ELR (cell line): ENCODE data around the gene LEPR.
"Not testable (repeated sequence)": the region's sequence is repeated elsewhere in the genome, so short reads cannot be mapped to it uniquely, and the experiment has no call there.

Source experiments
- DNase-seq: peaks from one replicate; pipeline ENCODE4 v3.0.0-alpha.2; 2015; ENCODE audit warnings: low read depth

Gene LEPR

DNA sequence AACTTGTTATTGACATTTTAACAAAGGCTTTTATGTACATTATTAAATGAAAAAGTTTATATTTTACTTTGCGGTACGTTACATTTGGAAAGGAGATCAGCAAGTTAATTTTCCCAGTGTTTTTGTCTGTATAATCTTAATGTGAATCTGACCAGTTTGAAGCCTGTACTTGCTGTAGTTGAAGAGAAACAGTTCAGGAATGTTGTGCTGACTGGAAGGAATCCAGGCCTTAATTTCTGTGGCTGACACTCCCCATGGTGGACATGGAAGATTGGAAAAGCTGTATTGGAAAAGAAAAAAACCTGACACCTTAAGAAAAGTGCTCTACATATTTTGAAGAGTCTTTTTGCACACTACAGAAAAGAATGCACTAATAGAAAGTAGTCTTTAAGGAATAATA, 15.5 kb downstream of the LEPR start:
- no peak for DNase-seq

DNA sequence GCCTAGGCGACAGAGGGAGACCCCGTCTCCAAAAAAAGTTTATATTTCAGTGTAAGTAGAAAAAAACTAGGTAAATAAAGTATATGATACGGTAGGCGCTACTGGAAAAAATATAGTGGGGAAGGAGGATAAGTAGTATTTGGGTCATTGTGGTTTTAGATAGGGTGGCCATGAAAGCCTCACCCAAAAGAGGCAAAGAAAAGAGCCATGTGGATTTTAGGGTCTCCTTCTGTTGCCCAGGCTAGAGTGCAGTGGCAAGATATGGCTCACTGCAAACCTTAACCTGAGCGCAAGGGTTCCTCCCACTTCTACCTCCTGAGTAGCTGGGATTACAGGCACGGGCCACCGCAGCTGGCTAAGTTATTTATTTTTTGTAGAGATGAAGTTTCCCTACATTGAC, 17.1 kb downstream of the LEPR start:
- DNase-seq: no peak

DNA sequence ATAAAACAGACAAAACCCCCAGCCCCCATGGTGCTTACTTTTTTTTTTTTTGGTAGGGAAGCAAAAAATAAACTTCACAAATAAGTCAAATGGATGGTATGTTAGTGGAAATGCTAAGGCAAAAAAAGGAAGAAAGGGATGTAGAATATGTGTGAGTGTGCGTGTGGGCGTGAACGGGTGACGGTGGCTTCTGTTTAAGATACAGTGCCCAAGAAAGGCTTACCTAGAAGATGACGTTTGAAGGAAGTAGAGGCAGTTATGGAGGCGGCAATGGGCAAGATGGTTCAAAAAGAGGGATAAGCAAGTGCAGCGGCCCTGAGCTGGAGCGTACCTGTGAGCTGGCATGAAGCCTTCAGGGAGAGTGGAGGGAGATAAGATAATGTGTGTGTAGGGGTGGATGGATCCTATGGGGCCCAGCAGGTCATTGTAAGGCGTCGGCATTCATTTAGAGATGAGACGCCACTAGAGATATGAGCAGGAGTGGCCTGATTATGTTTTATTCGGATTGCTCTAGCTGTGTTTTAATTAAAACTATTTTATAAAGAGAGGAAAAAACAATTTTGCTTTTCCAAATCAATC, 19.9 kb downstream of the LEPR start:
- DNase-seq: no peak

DNA sequence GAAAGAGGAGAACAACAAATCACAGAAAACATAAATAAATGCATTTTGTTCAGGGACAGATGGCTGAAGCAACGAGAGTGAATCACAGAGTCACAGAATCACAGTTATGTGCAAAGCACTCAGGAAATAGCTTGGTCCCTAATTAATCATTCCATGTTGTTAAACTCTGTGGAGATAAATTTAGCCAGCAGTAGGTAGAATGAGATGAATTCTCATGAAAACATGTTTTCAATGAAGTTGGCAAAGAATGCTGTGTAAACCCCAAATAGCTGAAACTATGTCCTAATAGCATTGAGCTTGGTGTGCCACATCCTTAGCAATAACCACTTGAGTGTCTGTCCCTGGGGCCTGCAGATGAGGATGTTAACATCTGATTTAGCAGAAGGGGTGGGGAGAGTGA, 20.4 kb downstream of the LEPR start:
- no peak for DNase-seq

DNA sequence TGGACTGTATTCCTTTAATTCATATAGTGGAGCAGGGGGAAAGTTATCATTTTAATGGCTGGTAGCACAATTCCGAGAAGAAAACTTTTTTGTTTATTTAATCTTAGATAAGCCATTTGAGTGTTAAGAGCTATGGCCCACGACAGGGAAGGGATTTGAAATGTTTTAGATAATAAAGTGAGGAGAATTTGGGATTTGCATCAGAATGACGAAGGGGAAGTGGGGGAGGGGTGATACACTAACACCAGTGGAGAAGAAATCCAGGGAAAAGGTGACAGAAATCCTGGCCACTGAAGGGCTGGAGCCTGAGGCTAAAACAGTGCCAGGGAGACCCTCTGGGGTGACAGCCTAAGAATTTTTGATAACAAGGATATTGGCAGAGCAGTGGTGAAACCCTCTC, 21.0 kb downstream of the LEPR start:
- no peak for DNase-seq

DNA sequence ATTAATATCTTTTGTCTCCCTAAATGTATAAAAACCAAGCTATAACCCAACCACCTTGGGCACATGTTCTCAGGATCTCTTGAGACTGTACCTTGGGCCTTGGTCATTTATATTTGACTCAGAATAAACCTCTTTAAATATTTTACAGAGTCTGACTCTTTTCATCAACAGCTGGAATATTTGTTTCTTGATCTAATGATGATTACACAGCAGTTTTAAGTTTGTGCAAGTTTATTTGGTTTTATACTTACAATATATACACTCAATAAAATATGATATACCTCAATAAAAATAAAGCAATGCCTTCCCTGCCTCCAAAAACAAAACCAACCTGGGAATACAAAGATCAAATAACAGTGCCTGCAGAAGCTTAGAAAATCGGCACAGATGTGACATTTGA, 22.0 kb downstream of the LEPR start:
- no peak for DNase-seq

DNA sequence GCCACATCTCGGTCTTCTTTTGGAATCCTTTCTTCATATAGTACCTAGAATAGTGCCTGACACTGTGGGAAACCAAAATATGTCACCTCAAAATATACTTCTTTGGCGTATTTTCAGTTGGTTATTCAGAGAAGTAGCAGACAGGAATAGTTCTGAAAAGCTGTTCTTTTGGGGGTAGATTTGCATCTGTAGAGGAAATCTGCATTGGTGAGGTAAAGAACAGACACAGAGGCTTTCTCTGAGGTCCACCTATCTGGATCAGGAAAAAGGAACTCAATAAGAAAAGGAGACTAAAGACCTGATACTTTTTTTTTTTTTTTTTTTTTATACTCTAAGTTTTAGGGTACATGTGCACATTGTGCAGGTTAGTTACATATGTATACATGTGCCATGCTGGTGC, 23.2 kb downstream of the LEPR start:
- no peak for DNase-seq

DNA sequence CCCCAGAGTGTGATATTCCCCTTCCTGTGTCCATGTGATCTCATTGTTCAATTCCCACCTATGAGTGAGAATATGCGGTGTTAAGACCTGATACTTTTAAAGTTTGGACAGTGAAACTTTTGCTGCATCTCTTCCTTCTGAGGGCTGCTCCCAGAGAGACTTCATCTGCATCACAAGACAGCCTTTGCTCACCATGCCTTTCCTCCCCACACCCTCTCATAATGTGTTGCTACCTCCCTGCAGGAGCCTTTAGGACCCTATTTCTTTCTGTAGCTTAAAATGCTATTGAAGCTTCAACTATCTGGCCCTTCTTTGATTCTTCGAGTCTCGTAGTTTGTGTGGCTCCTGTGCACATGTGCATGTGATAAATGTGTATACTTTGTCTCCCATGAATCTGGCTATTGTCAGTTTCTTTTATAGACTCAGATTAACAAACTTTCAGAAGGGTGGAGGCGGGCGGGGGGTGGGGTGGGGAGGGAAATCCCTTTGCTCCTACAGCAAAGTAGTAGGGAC, 23.7 kb downstream of the LEPR start:
- DNase-seq: no peak

DNA sequence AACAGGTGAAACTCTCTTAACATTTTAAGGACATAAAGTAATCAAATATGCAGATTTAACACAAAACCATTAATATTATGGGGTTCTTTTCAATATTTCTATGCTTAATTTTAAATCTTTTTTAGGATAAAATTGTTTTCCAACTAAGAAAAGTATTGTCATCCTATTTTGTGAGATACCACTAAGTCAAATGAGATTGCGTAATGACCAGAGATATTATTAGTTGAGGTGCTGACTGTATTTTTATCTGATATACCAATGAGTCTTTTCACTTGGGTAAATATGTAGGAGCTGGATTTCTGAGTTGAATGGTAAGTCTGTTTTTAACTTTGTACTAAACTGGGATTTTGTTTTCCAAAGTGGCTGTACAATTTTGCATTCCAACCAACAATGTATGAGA, 25.4 kb downstream of the LEPR start:
- DNase-seq: no peak

DNA sequence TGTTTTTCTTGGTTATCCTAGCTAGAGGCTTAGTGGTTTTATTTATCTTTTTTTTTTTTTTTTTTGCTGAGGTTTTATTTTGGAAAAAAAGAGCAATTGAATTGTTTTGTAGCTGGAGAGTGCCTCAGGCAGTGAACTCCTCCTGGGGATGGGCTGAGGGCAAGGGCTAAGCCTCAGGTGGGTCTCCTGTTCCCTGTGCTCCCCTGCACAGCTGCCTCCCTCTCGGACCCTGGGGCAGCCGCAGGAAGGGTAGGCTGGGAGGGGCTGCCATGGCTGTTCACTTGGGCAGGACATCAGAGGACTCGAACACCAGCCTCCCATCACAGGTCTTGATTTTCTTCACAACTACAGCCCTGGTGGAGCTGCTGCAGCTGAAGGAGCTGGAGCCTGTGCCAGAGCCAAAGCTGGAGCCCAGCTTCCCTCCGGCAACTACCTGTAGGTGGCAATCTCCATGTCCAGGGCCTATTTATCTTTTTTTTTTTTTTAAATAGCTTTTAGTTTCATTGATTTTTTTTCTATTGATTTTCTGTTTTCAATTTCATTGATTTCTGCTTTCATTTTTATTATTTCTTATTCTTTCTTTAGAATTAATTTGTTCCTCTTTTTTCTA, 28.9 kb downstream of the LEPR start:
- DNase-seq: no peak

DNA sequence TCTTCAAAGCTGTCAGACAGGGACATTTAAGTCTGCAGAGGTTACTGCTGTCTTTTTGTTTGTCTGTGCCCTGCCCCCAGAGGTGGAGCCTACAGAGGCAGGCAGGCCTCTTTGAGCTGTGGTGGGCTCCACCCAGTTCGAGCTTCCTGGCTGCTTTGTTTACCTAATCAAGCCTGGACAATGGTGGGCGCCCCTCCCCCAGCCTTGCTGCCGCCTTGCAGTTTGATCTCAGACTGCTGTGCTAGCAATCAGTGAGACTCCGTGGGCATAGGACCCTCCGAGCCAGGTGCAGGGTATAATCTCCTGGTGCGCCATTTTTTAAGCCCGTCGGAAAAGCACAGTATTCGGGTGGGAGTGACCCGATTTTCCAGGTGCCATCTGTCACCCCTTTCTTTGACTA, 35.2 kb downstream of the LEPR start:
- DNase-seq: not testable (repeated sequence)

DNA sequence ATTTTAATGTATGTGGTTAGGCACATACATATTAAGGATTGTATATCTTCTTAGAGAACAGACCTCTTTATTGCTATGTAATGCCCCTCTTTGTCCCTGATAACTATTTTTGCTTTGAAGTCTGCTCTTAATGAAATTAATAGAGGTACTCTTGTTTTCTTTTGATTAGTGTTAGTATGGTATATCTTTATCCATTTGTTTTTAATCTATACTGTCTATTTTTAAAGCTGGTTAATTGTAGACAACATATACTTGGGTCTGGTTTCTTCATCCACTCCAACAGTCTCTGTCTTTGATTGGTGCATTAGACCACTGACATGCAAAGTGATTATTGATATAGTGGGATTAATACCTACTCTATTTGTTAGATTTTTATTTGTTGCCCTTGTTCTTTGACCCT, 36.0 kb downstream of the LEPR start:
- DNase-seq: no peak

DNA sequence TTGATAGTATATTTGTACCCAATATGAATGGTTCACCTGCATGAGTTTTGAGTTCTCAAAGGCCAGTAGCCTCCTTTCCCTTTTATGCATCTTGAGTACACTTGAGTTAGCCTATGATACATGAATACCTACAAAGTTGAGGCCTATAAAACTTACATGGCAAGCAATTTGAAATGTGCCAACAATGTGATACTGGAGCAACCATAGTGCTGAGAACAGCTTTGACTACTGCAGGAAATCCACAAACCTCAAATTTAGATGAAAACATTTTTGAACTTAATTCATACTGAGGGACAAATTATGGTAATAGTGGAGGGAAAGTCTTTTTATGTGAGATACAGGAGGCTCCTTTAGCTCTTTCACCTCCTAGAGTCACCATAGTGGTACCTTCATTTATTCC, 37.4 kb downstream of the LEPR start:
- no peak for DNase-seq

DNA sequence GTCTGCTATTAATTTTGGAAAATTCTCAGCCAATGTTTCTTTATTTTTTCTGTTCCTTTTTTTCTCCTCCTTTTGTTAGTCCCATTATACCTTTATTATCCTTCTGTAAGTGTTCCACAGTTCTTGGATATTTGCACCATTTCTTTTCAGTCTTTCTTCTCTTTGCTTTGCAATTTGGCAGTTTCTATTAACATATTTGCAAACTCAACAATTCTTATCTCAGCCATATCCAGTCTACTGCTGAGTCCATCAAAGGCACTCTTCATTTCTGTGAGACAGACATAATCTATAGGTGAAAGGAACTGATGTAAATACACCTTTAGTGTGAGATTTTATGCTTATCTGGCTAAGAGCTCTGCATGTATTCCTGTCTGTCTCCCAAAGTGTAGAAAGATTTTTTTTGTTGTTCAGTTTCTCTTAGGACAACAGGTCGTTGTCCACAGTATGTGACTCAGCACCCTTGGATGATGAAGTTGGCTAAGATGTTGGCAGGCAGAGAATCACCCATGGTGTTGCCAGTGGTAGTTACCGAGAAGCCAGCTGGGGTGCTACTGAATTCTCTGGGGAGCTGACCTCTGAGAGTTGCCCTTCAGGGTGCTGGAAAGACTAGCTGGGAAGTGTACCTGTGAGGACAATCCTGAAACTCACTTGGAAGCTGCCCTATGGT, 38.4 kb downstream of the LEPR start:
- DNase-seq: peak; percentile 18

DNA sequence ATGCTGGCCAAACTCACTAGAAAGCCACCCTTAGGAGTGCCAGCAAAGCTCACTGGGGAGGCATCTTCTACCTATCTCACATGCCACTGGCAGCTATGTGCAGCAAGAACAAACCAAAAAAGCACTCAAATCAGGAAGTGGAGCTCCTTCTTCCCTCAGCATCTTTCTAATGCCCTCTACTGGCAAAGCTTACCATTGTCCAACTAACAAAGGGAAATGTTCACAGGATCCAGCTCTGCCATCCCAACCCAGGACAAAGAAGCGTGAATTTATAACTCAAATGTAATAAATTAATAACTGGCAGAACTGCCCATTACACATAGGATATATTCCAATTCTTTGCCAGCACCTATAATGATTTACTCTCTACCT, 38.9 kb downstream of the LEPR start:
- DNase-seq: peak; percentile 65

DNA sequence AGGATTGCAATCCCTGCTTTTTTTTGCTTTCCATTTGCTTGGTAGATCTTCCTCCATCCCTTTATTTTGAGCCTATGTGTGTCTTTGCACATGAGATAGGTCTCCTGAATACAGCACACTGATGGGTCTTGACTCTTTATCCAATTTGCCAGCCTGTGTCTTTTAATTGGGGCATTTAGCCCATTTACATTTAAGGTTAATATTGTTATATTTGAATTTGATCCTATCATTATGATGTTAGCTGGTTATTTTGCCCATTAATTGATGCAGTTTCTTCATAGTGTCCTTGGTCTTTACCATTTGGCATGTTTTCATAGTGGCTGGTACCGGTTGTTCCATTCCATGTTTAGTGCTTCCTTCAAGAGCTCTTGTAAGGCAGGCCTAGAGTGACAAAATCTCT, 45.4 kb downstream of the LEPR start:
- DNase-seq: not testable (repeated sequence)

DNA sequence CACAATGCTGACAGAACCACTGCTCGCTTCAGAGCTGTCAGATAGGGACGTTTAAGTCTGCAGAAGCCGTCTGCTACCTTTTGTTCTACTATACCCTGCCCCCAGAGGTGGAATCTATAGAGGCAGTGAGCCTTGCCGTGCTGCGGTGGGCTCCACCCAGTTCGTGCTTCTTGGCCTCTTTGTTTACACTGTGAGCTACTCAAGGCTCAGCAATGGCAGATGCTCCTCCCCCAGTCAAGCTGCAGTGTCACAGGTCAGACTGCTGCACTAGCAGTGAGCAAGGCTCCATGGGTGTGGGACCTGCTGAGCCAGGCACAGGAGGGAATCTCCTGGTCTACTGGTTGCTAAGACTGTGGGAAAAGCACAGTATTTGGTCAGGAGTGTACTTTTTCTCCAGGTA, 47.1 kb downstream of the LEPR start:
- peak; percentile 29 for DNase-seq

DNA sequence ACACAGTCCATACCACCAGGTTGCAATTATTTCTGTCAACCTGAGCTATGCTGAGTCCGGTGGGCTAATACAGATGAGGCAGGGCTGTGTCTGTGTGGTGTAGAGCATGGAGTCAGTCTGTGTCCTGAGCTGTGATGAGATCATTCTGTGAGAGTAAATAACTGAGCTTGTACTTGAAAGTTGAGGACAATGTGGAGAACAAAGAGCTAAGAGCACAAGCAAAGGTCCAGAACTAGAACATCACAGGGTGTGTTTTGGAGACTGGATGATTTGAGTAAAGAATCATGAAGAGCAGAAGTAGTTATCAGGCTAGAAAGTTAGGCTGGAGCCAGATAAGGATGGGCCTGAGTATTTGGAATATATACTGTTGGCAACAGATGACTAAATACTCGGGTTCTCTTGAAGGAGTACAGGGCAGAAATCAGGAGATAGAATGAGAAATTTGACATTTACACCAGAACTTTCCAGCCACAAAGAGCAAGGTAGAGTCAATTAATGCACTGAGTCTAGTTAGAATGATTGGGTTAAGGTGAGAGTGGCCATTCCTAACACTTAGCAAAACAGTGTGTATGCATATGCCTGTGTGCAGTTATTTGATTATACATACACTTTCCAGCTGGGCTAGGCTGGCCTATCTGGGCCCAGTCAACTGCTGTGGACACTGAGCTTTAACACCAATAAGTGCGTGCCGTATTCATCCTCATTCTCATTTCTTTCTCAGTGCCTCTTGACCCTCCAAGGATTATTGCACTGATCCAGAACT, 48.8 kb downstream of the LEPR start:
- DNase-seq: no peak

DNA sequence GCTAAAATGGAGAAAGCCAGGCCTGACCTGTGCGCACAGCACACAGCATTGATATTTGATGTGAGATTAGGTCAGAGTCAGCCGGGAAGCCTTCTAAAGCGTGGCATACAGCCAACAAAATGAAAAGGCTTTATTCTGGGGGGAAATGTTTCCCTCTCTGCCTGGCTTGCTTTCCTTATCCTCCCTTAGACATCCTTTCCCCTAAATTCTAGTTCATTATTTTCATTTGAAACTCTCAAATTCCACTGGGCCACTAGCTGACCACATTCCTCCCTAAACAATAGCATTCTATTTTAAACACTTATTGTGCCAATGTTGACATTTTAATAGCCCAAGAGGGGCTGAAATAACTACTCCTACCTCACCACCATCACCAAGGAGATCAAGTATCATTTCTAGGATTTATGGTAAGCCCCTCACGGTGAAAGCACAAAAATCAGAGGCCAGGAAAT, 49.4 kb downstream of the LEPR start:
- DNase-seq: no peak
